ENCODE data around the gene SLMAP.

- TF ChIP-seq POLR2A (IDR thresholded peaks at IDR 0.05) (no peak), CTCF (IDR thresholded peaks at IDR 0.05) (peak in 1 of 3 donors; percentile 51)
These were observed 205.2 kb downstream of the SLMAP start for GRCh38 chr3:57961177-57961827.

Data from lower leg skin (tissue), 3 donors.